Smooth muscle cell (in vitro differentiated cells): ENCODE data around the gene FGF18. TPM values are rescaled to one million over a fixed set of nuclear protein-coding genes. Genes with fewer than 3 reads are reported as not detected.

Experiments used
- DNase-seq: peaks from one replicate; lab custom pipeline; 2025; ENCODE audit not compliant: unreplicated experiment; lab: John Stamatoyannopoulos, UW
- H2AFZ ChIP-seq: fragments of 200-600 bp; sonication (generic); 2 replicates; pipeline ENCODE4 v1.6.0; 2016; ENCODE audit warnings: antibody characterized with exemption, low read depth, mild to moderate bottlenecking
- H3F3A ChIP-seq: fragments of 200-600 bp; sonication (generic); 2 replicates; pipeline ENCODE4 v1.6.0; 2017; ENCODE audit warnings: antibody characterized with exemption, low read depth
- H3K27ac ChIP-seq: fragments of 200-600 bp; sonication (generic); 2 replicates; pipeline ENCODE4 v1.5.1; 2016; ENCODE audit warnings: low read depth, mild to moderate bottlenecking
- H3K27me3 ChIP-seq: fragments of 200-600 bp; sonication (generic); 2 replicates; pipeline ENCODE4 v1.6.1; 2016; ENCODE audit warnings: low read depth, mild to moderate bottlenecking
- H3K36me3 ChIP-seq: fragments of 200-600 bp; sonication (generic); 2 replicates; pipeline ENCODE4 v1.5.1; 2016; ENCODE audit warnings: low read depth
- H3K4me1 ChIP-seq: fragments of 200-600 bp; sonication (generic); 2 replicates; pipeline ENCODE4 v1.5.1; 2016; ENCODE audit warnings: low read depth
- H3K4me2 ChIP-seq: fragments of 200-600 bp; sonication (generic); 2 replicates; pipeline ENCODE4 v1.6.0; 2016; ENCODE audit warnings: mild to moderate bottlenecking
- H3K4me3 ChIP-seq: fragments of 200-600 bp; sonication (generic); 2 replicates; pipeline ENCODE4 v1.5.1; 2016; ENCODE audit warnings: mild to moderate bottlenecking
- H3K79me2 ChIP-seq: fragments of 200-600 bp; sonication (generic); 2 replicates; pipeline ENCODE4 v1.6.0; 2016; ENCODE audit warnings: low read depth, mild to moderate bottlenecking
- H3K9ac ChIP-seq: fragments of 200-600 bp; sonication (generic); 2 replicates; pipeline ENCODE4 v1.6.0; 2016; ENCODE audit warnings: low read depth
- H3K9me3 ChIP-seq: fragments of 200-600 bp; sonication (generic); replicated peaks from 2 replicates; pipeline ENCODE4 v1.5.1; 2016; ENCODE audit warnings: low read depth
- H4K20me1 ChIP-seq: fragments of 200-600 bp; sonication (generic); 2 replicates; pipeline ENCODE4 v1.6.0; 2016; ENCODE audit warnings: low read depth
- WGBS: methylation state at CpG from one replicate; pipeline ENCODE4 v1.1.7; 2016; ENCODE audit warnings: low lambda C conversion rate; 5-methylcytosine and 5-hydroxymethylcytosine counted together
- polyA plus RNA-seq: library from polyadenylated mRNA; unstranded; fragments of >200 nt; fragmentation: Nextera tagmentation; extraction: Ambion mirVana; gene quantifications from 2 replicates; pipeline ENCODE4 v1.2.1, GENCODE V29; 2016
- total RNA-seq: library from RNA; depleted of rRNA; stranded (reverse); fragments of >200 nt; gene quantifications from 2 replicates; pipeline ENCODE4 v1.2.3, GENCODE V29; 2014
- TF ChIP-seq, protein P1 (sequence below): fragments of 200-600 bp; sonication (generic); IDR thresholded peaks from 2 replicates; pipeline ENCODE4 v1.5.1; 2017; ENCODE audit warnings: borderline replicate concordance, mild to moderate bottlenecking, antibody characterized with exemption; ENCODE audit not compliant: insufficient read depth, poor library complexity, severe bottlenecking

The FGF18 gene
- total and polyA plus RNA-seq, 2 experiments from 2014 or later = 0.21 TPM; not detected in 1

GRCh38 chr5:171474230-171474813 is 54.9 kb downstream of the FGF18 start:
- TF ChIP-seq, protein P1, sequence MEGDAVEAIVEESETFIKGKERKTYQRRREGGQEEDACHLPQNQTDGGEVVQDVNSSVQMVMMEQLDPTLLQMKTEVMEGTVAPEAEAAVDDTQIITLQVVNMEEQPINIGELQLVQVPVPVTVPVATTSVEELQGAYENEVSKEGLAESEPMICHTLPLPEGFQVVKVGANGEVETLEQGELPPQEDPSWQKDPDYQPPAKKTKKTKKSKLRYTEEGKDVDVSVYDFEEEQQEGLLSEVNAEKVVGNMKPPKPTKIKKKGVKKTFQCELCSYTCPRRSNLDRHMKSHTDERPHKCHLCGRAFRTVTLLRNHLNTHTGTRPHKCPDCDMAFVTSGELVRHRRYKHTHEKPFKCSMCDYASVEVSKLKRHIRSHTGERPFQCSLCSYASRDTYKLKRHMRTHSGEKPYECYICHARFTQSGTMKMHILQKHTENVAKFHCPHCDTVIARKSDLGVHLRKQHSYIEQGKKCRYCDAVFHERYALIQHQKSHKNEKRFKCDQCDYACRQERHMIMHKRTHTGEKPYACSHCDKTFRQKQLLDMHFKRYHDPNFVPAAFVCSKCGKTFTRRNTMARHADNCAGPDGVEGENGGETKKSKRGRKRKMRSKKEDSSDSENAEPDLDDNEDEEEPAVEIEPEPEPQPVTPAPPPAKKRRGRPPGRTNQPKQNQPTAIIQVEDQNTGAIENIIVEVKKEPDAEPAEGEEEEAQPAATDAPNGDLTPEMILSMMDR = no peak
- H3K4me2 ChIP-seq = no peak overlapping the region
- H3K9ac ChIP-seq = no peak overlapping the region
- no peaks in the 10 kb centered on the region for H4K20me1 ChIP-seq
- no peak overlapping the region for H2AFZ ChIP-seq
- no peak overlapping the region for H3K4me3 ChIP-seq
- no peaks in the 10 kb centered on the region for H3F3A ChIP-seq
- no peaks in the 10 kb centered on the region for H3K9me3 ChIP-seq
- no peak overlapping the region for H3K27ac ChIP-seq
- no peak for DNase-seq
- H3K79me2 ChIP-seq = no peaks in the 10 kb centered on the region
- WGBS = 95% methylated on average over 16 of the region's 16 CpGs
- H3K36me3 ChIP-seq = no peaks in the 10 kb centered on the region
- no peaks in the 10 kb centered on the region for H3K27me3 ChIP-seq
- H3K4me1 ChIP-seq = peaks cover 2% of the 10 kb centered on the region

DNA sequence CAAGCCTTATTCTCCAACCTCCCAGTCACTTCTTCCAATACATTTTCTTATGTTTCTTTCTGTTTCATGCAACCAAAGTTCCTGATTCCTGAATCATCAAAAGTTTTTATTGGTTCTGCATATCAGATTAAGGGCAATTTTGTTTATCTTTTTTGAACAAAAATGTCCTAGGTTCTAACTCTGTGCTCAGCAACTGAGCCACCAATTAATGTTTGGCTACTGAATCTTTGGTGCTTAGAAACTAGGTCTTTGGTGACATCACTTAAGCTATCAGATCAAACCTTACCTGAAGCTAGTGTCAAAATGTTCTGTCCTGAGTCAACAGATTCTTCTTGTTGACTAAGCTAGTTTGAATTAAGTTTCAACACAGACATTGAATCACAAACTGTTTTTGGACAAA is 56.1 kb downstream of the FGF18 start:
- Histone ChIP-seq H3K9me3 (no peaks in the 10 kb centered on the region), H3K79me2 (no peaks in the 10 kb centered on the region), H3K36me3 (no peaks in the 10 kb centered on the region), H3K4me1 (no peaks in the 10 kb centered on the region), H3K27me3 (no peaks in the 10 kb centered on the region), H3F3A (no peaks in the 10 kb centered on the region), H3K27ac (no peak overlapping the region), H4K20me1 (no peaks in the 10 kb centered on the region), H3K4me3 (no peak overlapping the region), H3K9ac (no peak overlapping the region), H3K4me2 (no peak overlapping the region), H2AFZ (no peak overlapping the region)
- no peak for DNase-seq
- TF ChIP-seq, protein P1 = no peak

GRCh38 chr5:171476701-171477100 is 57.3 kb downstream of the FGF18 start:
- Histone ChIP-seq H3K36me3 (no peaks in the 10 kb centered on the region), H4K20me1 (no peaks in the 10 kb centered on the region), H3K9me3 (no peaks in the 10 kb centered on the region), H3F3A (no peaks in the 10 kb centered on the region), H3K4me3 (no peak overlapping the region), H3K27me3 (no peaks in the 10 kb centered on the region), H3K27ac (no peak overlapping the region), H2AFZ (no peak overlapping the region), H3K9ac (no peak overlapping the region), H3K4me1 (no peaks in the 10 kb centered on the region), H3K79me2 (no peaks in the 10 kb centered on the region), H3K4me2 (no peak overlapping the region)
- TF ChIP-seq, protein P1 = no peak
- DNase-seq = no peak
- WGBS = 96% methylated on average over 1 of the region's 1 CpG

DNA sequence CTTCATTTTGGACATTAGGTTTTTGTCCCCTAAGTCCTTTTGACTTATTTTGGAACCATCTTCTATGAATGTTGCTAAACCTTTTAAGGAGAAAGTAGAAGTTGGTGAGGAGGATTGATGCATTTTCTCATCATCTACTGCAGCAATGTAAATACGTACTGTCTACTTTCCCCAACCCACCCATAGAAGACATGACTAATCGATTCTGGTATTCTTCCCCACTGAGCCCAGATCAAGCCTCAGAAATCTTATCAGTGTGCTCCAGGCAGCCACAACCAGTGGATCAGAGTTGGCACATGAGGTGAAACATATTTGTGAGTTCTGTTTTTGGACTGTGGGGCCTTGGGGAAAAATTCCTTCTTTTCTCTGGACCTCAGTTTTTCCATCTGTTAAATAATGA is 57.7 kb downstream of the FGF18 start:
- Histone ChIP-seq H3K36me3 (no peaks in the 10 kb centered on the region), H3F3A (no peaks in the 10 kb centered on the region), H3K27ac (no peak overlapping the region), H3K79me2 (no peaks in the 10 kb centered on the region), H3K4me2 (no peak overlapping the region), H3K4me1 (no peaks in the 10 kb centered on the region), H3K9me3 (no peaks in the 10 kb centered on the region), H4K20me1 (no peaks in the 10 kb centered on the region), H3K27me3 (no peaks in the 10 kb centered on the region), H3K4me3 (no peak overlapping the region), H3K9ac (no peak overlapping the region), H2AFZ (no peak overlapping the region)
- DNase-seq = no peak
- TF ChIP-seq, protein P1 = no peak
- 32% methylated on average over 2 of the region's 2 CpGs for WGBS
